Astrocyte (in vitro differentiated cells and primary cell): ENCODE data around the gene CTBS. TPM values are rescaled to one million over a fixed set of nuclear protein-coding genes. Genes with fewer than 3 reads are reported as not detected.
"Not testable (repeated sequence)": the region's sequence is repeated elsewhere in the genome, so short reads cannot be mapped to it uniquely, and the experiment has no call there.

Experiments used
- DNase-seq: peaks from one replicate; pipeline ENCODE4 v3.0.0-alpha.2; 2010; ENCODE audit warnings: low read depth
- FAIRE-seq: peaks from 2 replicates; lab custom pipeline; 2011; peaks lifted over from hg19 to GRCh38; lab: Jason Lieb, UNC
- H2AFZ ChIP-seq: 2 replicates; pipeline ENCODE4 v1.6.0; 2012; ENCODE audit warnings: low read depth, low read length, inconsistent platforms
- H3K27ac ChIP-seq: 2 replicates; pipeline ENCODE4 v1.5.1; 2011; ENCODE audit warnings: low read depth, low read length, inconsistent platforms
- H3K27me3 ChIP-seq: 2 replicates; pipeline ENCODE4 v1.6.0; 2011; ENCODE audit warnings: low read length, inconsistent platforms; ENCODE audit not compliant: insufficient read depth
- H3K36me3 ChIP-seq: 2 replicates; pipeline ENCODE4 v1.5.1; 2011; ENCODE audit warnings: low read length, inconsistent platforms; ENCODE audit not compliant: insufficient read depth
- H3K4me1 ChIP-seq: 2 replicates; pipeline ENCODE4 v1.5.1; 2011; ENCODE audit warnings: low read length, inconsistent platforms; ENCODE audit not compliant: insufficient read depth
- H3K4me2 ChIP-seq: 2 replicates; pipeline ENCODE4 v1.6.0; 2012; ENCODE audit warnings: low read length, inconsistent platforms
- H3K4me3 ChIP-seq: 2 replicates; pipeline ENCODE4 v1.5.1; 2011; ENCODE audit warnings: low read depth, mild to moderate bottlenecking, low read length, inconsistent platforms; ENCODE audit not compliant: insufficient read depth
- H3K79me2 ChIP-seq: 2 replicates; pipeline ENCODE4 v1.6.0; 2012; ENCODE audit warnings: mild to moderate bottlenecking, low read length, inconsistent platforms; ENCODE audit not compliant: insufficient read depth
- H3K9ac ChIP-seq: 2 replicates; pipeline ENCODE4 v1.6.0; 2012; ENCODE audit warnings: mild to moderate bottlenecking, low read length, inconsistent platforms
- H3K9me3 ChIP-seq: 2 replicates; pipeline ENCODE4 v1.5.1; 2012; ENCODE audit warnings: low read depth, mild to moderate bottlenecking, low read length, inconsistent platforms; ENCODE audit not compliant: insufficient read depth
- H4K20me1 ChIP-seq: 2 replicates; pipeline ENCODE4 v1.6.0; 2012; ENCODE audit warnings: low read length, inconsistent platforms; ENCODE audit not compliant: insufficient read depth
- H3K27ac Mint-ChIP-seq: one replicate; pipeline ENCODE4 v1.8.0; 2021; ENCODE audit warnings: mild to moderate bottlenecking, mixed read lengths; ENCODE audit not compliant: unreplicated experiment
- H3K27me3 Mint-ChIP-seq: one replicate; pipeline ENCODE4 v1.8.0; 2021; ENCODE audit warnings: low read depth, mixed read lengths; ENCODE audit not compliant: unreplicated experiment
- H3K36me3 Mint-ChIP-seq: one replicate; pipeline ENCODE4 v1.8.0; 2021; ENCODE audit warnings: low read depth, mixed read lengths; ENCODE audit not compliant: unreplicated experiment
- H3K4me1 Mint-ChIP-seq: one replicate; pipeline ENCODE4 v1.8.0; 2021; ENCODE audit warnings: low read depth, mixed read lengths; ENCODE audit not compliant: unreplicated experiment
- H3K4me3 Mint-ChIP-seq: one replicate; pipeline ENCODE4 v1.8.0; 2021; ENCODE audit warnings: mild to moderate bottlenecking, moderate library complexity, mixed read lengths; ENCODE audit not compliant: unreplicated experiment
- H3K9me3 Mint-ChIP-seq: one replicate; pipeline ENCODE4 v1.8.0; 2021; ENCODE audit warnings: mild to moderate bottlenecking, mixed read lengths; ENCODE audit not compliant: unreplicated experiment
- CTCF ChIP-seq: IDR thresholded peaks from 2 replicates; pipeline ENCODE4 v1.5.1; 2011; ENCODE audit warnings: low read depth, mild to moderate bottlenecking, inconsistent platforms, low read length, moderate library complexity; ENCODE audit not compliant: insufficient read depth
- EZH2 ChIP-seq: IDR thresholded peaks from 2 replicates; pipeline ENCODE4 v1.6.1; 2012; ENCODE audit warnings: mild to moderate bottlenecking, low read length, inconsistent platforms; ENCODE audit not compliant: insufficient read depth
- total RNA-seq: library from RNA; stranded (reverse); gene quantifications from 2 replicates; pipeline ENCODE4 v1.2.1, GENCODE V29; 2021

CTBS gene
- total RNA-seq, 1 donor from 2014 or later, result 16.9 TPM

GRCh38 chr1:84510165-84510564, 64.1 kb downstream of the CTBS start:
- Histone ChIP-seq H3K9ac (no peak overlapping the region), H3K79me2 (peaks cover 15% of the 10 kb centered on the region), H3K4me3 (no peak overlapping the region), H3K27ac (no peak overlapping the region), H3K36me3 (no peaks in the 10 kb centered on the region), H3K27me3 (no peaks in the 10 kb centered on the region), H4K20me1 (peaks cover 3% of the 10 kb centered on the region), H2AFZ (no peak overlapping the region), H3K4me1 (no peaks in the 10 kb centered on the region), H3K9me3 (no peaks in the 10 kb centered on the region), H3K4me2 (no peak overlapping the region)
- no peak for TF ChIP-seq CTCF
- no peak for TF ChIP-seq EZH2
- DNase-seq (no peak), FAIRE-seq (no peak)
- Mint-ChIP-seq H3K36me3 (peaks cover 7% of the 10 kb centered on the region), H3K4me3 (no peak overlapping the region), H3K27ac (no peak overlapping the region), H3K27me3 (no peaks in the 10 kb centered on the region), H3K9me3 (peaks cover 12% of the 10 kb centered on the region), H3K4me1 (no peaks in the 10 kb centered on the region)

GRCh38 chr1:84509029-84509428, 65.2 kb downstream of the CTBS start:
- no peaks in the 10 kb centered on the region for H3K36me3 ChIP-seq
- Mint-ChIP-seq H3K27me3 (no peaks in the 10 kb centered on the region), H3K27ac (no peak overlapping the region), H3K4me1 (no peaks in the 10 kb centered on the region), H3K36me3 (peaks cover 7% of the 10 kb centered on the region), H3K9me3 (peaks cover 12% of the 10 kb centered on the region), H3K4me3 (no peak overlapping the region)
- H3K4me3 ChIP-seq, result no peak overlapping the region
- H3K9ac ChIP-seq, result no peak overlapping the region
- no peak for TF ChIP-seq EZH2
- no peak for TF ChIP-seq CTCF
- H3K27ac ChIP-seq, result no peak overlapping the region
- no peaks in the 10 kb centered on the region for H3K27me3 ChIP-seq
- peaks cover 27% of the 10 kb centered on the region for H3K79me2 ChIP-seq
- H2AFZ ChIP-seq, result no peak overlapping the region
- DNase-seq (no peak), FAIRE-seq (no peak)
- peaks cover 3% of the 10 kb centered on the region for H3K4me1 ChIP-seq
- no peak overlapping the region for H3K4me2 ChIP-seq
- H4K20me1 ChIP-seq, result peaks cover 14% of the 10 kb centered on the region
- no peaks in the 10 kb centered on the region for H3K9me3 ChIP-seq

- Mint-ChIP-seq H3K4me1 (peaks cover under 1% of the 10 kb centered on the region), H3K4me3 (peak overlapping the region; percentile 34), H3K27me3 (no peaks in the 10 kb centered on the region), H3K9me3 (peaks cover 12% of the 10 kb centered on the region), H3K27ac (no peak overlapping the region), H3K36me3 (peaks cover 7% of the 10 kb centered on the region)
- H3K9ac ChIP-seq, result no peak overlapping the region
- H3K27me3 ChIP-seq, result no peaks in the 10 kb centered on the region
- H3K4me1 ChIP-seq, result peaks cover 8% of the 10 kb centered on the region
- H3K4me2 ChIP-seq, result no peak overlapping the region
- no peak overlapping the region for H2AFZ ChIP-seq
- peaks cover 19% of the 10 kb centered on the region for H4K20me1 ChIP-seq
- DNase-seq, result no peak
- peaks cover 32% of the 10 kb centered on the region for H3K79me2 ChIP-seq
- no peak overlapping the region for H3K27ac ChIP-seq
- no peak for TF ChIP-seq EZH2
- no peak for TF ChIP-seq CTCF
- no peak overlapping the region for H3K4me3 ChIP-seq
- H3K9me3 ChIP-seq, result no peaks in the 10 kb centered on the region
- no peaks in the 10 kb centered on the region for H3K36me3 ChIP-seq
- no peak for FAIRE-seq
Measured at GRCh38 chr1:84508510-84508909, 65.7 kb downstream of the CTBS start.

GRCh38 chr1:84507887-84508286, 66.4 kb downstream of the CTBS start:
- not testable (repeated sequence) for H3K36me3 ChIP-seq, H2AFZ ChIP-seq, H3K27ac ChIP-seq, H3K9ac ChIP-seq, DNase-seq, H3K36me3 Mint-ChIP-seq, H3K4me1 Mint-ChIP-seq, FAIRE-seq, H3K27me3 ChIP-seq, H3K4me3 ChIP-seq, H3K9me3 ChIP-seq, H3K27me3 Mint-ChIP-seq
- Mint-ChIP-seq H3K4me3 (peak overlapping the region; percentile 91), H3K27ac (peak overlapping the region; percentile 37), H3K9me3 (peaks cover 12% of the 10 kb centered on the region)
- Histone ChIP-seq H3K4me1 (peaks cover 12% of the 10 kb centered on the region), H3K4me2 (peak overlapping the region; percentile 92), H4K20me1 (peaks cover 26% of the 10 kb centered on the region), H3K79me2 (peaks cover 38% of the 10 kb centered on the region)
